NCI-H187 (cell line): ENCODE data around the gene KPNA1.

Experiments
- DNase-seq, 2 experiments: peaks; one replicate each; lab custom pipeline; 2025; lab: John Stamatoyannopoulos, UW

The KPNA1 gene

GRCh38 chr3:122415104-122415744 is 99.5 kb downstream of the KPNA1 start:
- no peak for DNase-seq

DNA sequence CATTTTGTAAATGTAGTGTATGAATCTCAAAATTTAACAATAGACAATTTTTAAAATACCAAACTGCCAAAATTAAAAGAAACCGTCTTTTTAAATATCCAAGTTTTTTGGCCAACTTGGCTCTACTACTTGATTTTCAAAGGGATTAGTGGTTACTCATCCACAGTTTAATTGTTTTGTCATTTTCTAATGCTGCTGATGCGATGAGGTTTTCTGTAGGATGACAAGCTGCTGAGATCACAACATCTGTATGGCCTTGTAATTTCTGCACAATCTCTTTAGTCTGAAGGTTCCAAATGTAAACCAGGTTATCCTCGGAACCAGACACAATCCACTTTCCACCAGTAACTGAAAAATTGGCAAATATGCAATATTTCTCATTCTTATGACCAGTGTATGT is 100.3 kb downstream of the KPNA1 start:
- DNase-seq: no peak

DNA sequence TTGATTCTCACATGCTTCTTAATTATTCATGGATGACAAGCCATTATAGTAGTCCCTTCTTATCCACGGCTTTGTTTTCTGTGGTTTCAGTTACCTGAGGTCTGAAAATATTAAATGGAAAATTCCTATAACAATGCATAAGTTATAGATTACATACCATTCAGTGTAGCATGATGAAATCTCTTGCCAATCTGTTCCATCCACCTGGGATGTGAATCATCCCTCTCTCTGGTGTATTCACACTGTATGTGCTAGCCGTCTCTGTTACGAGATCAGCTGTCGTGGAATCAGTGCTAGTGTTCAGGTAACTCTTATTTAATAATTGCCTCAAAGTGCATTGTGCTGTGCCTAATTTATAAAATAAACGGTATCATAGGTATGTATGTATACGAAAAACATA is 104.1 kb downstream of the KPNA1 start:
- DNase-seq: no peak

GRCh38 chr3:122410111-122410510 is 104.6 kb downstream of the KPNA1 start:
- no peak for DNase-seq

- DNase-seq: no peak
Measured at GRCh38 chr3:122409446-122409845, 105.3 kb downstream of the KPNA1 start.

GRCh38 chr3:122407946-122408345 is 106.8 kb downstream of the KPNA1 start:
- DNase-seq: no peak

DNA sequence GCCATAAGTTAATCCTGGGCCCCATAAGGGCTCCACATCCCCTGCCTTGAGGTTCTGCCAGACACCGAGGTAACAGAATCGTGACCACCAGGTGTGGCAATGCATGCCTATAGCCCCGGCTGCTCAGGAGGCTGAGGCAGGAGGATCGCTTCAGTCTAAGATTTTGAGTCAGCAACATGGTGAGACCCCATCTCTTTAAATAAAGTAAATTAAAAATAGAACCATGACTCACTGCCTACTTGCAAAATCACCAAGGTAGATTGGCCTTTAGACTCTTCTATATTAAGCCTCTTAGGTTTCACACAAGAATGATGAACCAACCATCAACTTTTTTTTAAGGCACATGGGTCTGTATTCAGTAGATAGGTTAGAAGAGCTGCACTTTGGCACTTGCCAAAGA is 108.5 kb downstream of the KPNA1 start:
- DNase-seq: no peak

GRCh38 chr3:122405015-122405414 is 109.7 kb downstream of the KPNA1 start:
- DNase-seq: no peak

DNA sequence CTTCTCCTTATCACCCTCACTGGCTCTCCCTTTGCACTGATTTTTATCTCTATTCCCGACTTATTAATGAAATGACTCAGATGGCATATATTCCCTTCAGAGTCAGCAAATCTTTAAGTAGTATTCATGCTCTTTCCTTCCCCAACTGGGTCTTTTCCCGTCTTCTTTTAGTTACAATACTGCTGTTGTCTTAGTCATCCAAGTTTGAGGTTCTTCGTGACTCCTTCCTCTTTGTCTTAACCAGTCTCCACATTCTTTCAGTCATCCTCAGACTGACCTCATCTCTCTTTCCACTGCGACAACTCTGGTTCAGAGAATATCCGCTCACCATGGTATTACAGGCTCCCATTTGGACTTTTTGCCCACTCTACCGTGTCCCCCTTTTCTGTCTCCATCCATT is 111.2 kb downstream of the KPNA1 start:
- no peak for DNase-seq

- DNase-seq: no peak
Measured at GRCh38 chr3:122398920-122399319, 115.8 kb downstream of the KPNA1 start.

- DNase-seq: no peak
Measured at GRCh38 chr3:122397201-122397600, 117.5 kb downstream of the KPNA1 start.

DNA sequence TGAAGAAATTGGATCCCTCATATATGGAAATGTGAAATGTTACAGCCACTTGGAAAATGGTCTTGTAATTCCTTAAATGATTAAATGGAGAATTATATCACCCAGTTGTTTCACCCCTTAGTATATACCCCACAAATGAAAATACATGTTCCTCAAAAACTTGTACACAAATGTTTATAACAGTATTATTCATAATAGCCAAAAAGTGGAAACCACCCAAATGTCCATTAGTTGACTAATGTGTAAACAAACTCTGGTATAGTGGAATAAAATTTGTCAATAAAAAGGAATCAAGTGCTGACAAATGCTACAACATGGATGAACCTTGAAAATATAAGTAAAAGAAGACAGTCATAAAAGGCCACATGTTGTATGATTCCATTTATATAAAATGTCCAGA is 118.2 kb downstream of the KPNA1 start:
- DNase-seq: no peak

- no peak for DNase-seq
Measured at GRCh38 chr3:122395582-122395981, 119.2 kb downstream of the KPNA1 start.

DNA sequence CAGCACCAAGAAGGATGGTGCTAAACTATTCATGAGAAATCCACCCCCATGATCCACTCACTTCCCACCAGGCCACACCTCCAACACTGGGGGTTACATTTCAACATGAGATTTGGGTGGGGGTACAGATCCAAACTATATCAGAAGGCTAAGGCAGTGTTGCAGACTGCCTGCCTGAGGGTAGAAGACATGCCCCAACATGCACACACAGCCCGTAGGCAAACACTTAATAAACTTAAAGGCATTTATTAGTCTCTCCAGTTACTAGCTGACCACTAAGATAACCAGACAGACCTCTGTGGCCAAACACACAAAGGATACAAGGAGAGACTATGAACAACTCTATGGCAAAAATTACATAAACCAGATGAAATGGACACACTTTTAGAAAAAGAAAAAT is 120.6 kb downstream of the KPNA1 start:
- no peak for DNase-seq

GRCh38 chr3:122392868-122393844 is 121.6 kb downstream of the KPNA1 start:
- no peak for DNase-seq

DNA sequence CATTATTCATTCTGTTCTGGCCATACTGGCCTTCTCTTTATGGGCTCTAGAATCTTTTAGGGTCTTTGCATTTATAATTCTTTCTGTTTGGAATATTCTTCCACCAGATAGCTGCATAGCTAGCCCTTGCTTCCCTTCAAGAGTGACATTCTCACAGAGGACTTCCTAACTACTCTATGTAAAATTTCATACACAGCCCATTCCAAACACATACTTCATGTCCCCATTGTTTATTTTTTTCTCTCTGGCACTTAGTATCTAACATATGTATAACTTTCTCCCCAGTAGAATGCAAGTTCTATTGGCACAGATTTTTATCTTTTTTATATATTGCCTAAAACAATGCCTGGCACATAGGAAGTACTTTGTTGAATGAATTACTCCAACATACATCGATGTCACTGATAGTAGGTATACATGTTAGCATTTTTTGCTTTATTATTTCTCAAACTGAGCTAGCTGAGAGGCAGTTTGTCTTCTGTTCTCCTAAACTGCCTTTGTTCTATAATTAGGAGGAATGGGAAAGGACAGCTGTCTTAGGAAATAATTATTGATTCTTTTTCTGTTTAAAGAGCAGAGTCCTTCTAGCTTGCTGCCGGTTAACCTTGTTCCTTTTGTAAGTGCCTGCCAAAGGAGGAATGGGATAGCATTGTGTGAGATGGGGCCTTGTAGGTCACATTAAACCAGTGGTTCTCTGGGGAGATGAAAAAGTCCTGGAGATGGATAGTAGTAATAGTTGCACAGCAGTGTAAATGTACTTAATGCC is 122.9 kb downstream of the KPNA1 start:
- no peak for DNase-seq

DNA sequence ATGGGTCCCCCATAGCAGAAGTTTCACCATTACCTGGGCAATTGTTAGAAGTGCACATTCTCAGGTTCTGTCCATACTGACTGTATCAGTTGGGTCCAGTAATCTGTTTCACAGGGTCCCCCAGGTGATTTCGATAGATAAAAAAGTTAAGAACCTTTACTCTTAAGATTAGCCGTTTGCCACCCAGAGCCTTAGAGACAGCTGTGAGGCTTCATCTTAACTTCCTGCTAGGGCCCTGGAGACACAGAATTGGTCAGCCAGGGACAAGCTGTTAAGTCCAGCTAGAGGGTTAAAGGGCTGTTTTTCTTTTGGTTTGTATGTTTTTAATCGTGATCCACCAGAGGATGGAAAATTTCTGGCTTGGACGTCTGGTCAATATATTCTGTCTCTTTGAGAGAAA is 124.1 kb downstream of the KPNA1 start:
- no peak for DNase-seq

DNA sequence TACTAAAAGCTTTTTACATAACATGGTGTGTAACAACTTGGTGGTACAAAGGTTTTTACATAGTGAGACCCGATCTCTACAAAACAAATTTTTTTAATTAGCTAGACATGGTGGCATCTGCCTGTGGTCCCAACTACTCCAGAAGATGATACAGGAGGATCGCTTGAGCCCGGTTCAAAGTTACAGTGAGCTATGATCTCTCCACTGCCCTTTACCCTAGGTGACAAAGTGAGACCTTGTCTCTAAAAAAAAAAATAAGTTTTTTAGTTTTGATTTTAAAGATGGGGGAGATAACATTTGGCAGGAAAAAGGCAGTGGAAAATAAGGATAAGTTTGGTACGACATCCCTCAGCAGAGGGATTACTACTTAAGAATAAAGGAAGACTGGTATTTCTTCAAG is 124.8 kb downstream of the KPNA1 start:
- DNase-seq: no peak

- no peak for DNase-seq
Measured at GRCh38 chr3:122389197-122389596, 125.5 kb downstream of the KPNA1 start.

DNA sequence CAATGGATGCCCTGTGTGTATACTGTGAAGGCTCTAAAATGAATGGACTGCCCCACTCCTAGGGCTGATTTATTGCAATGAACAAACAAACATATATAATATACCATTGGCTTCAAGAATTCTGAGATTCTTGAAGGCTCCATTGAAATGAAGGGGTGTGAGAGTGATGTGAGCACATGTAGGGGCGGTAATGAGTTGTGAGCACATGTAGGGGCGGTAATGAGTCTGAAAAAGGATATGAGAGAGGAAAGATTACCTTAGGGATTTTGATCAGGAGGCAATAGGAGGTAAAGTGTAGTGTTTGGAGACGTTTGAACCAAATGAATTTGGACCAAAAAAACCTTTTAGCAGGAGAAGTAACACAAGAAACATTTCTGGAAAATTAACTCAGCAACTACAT is 127.0 kb downstream of the KPNA1 start:
- no peak for DNase-seq

GRCh38 chr3:122383771-122384697 is 130.7 kb downstream of the KPNA1 start, which contains the start of gene FAM162A:
TSS of gene FAM162A (plus strand) at chr3:122384182. CDS start at chr3:122384266, 84 bp downstream.
- DNase-seq: peak; percentile 92 to 93
